IMR-90 (cell line): ENCODE measurements around the gene AGAP1. TPM values are rescaled to one million over a fixed set of nuclear protein-coding genes. Genes with fewer than 3 reads are reported as not detected.

Source experiments
- ATAC-seq: fragments of 200-7000 bp; cut with Tn5 transposase; 2 replicates; pipeline ENCODE4 v1.9.1; 2020; ENCODE audit warnings: low read depth, mild to moderate bottlenecking, moderate library complexity
- BruUV-seq: library from RNA; stranded (reverse); fragments of 400-500 nt; replicated peaks from 2 replicates; lab custom pipeline; 2021; lab: Mats Ljungman, UMichigan
- CTCF ChIA-PET: fragments of 300-600 bp; formaldehyde crosslinking; extraction: SDS; loops from one replicate; lab custom pipeline; 2021; ENCODE audit warnings: antibody characterized with exemption; lab: Yijun Ruan, JAX
- POLR2A ChIA-PET: fragments of 300-600 bp; sonication (Branson Sonifier 250); formaldehyde crosslinking; loops from one replicate; lab custom pipeline; 2022; ENCODE audit warnings: antibody characterized with exemption; ENCODE audit not compliant: unreplicated experiment; lab: Charles Lee
- DNase-seq: peaks from one replicate; pipeline ENCODE4 v3.0.0; 2013
- H2AFZ ChIP-seq: replicated peaks from 2 replicates; pipeline ENCODE3; 2013; ENCODE audit warnings: low read length, mild to moderate bottlenecking; ENCODE audit not compliant: poor library complexity
- H2AK5ac ChIP-seq: 2 replicates; pipeline ENCODE4 v1.6.1; 2013; ENCODE audit warnings: low read depth, low read length, inconsistent platforms
- H2AK9ac ChIP-seq: replicated peaks from 2 replicates; pipeline ENCODE3; 2013; ENCODE audit warnings: mild to moderate bottlenecking, low read depth, low read length, moderate library complexity; ENCODE audit not compliant: poor library complexity
- H2BK120ac ChIP-seq: 2 replicates; pipeline ENCODE4 v1.6.1; 2013; ENCODE audit warnings: low read depth, low read length, inconsistent platforms
- H2BK15ac ChIP-seq: 3 replicates; pipeline ENCODE4 v1.6.1; 2013; ENCODE audit warnings: low read depth, low read length, inconsistent platforms
- H2BK20ac ChIP-seq: 2 replicates; pipeline ENCODE4 v1.6.1; 2013; ENCODE audit warnings: low read depth, mild to moderate bottlenecking, inconsistent platforms, low read length, moderate library complexity
- H2BK5ac ChIP-seq: 2 replicates; pipeline ENCODE4 v1.6.1; 2013; ENCODE audit warnings: mild to moderate bottlenecking, low read depth, low read length, inconsistent platforms; ENCODE audit not compliant: poor library complexity, severe bottlenecking
- H3K14ac ChIP-seq: replicated peaks from 2 replicates; pipeline ENCODE4 v1.6.1; 2013; ENCODE audit warnings: low read depth, low read length, inconsistent platforms
- H3K18ac ChIP-seq: 2 replicates; pipeline ENCODE4 v1.6.1; 2013; ENCODE audit warnings: low read depth, low read length, control low read depth
- H3K23ac ChIP-seq: 2 replicates; pipeline ENCODE4 v1.6.1; 2013; ENCODE audit warnings: low read depth, low read length, inconsistent platforms
- H3K27ac ChIP-seq: 2 replicates; pipeline ENCODE4 v1.5.1; 2013; ENCODE audit warnings: mild to moderate bottlenecking, control low read depth, low read length; ENCODE audit not compliant: insufficient read depth
- H3K27me3 ChIP-seq: 2 replicates; pipeline ENCODE4 v1.6.1; 2013; ENCODE audit warnings: low read length; ENCODE audit not compliant: control insufficient read depth, insufficient read depth
- H3K36me3 ChIP-seq: 2 replicates; pipeline ENCODE4 v1.6.1; 2013; ENCODE audit warnings: low read length, mixed read lengths; ENCODE audit not compliant: control insufficient read depth, insufficient read depth
- H3K4ac ChIP-seq: 2 replicates; pipeline ENCODE4 v1.6.1; 2013; ENCODE audit warnings: low read depth, low read length, inconsistent platforms
- H3K4me1 ChIP-seq: 2 replicates; pipeline ENCODE4 v1.6.1; 2013; ENCODE audit warnings: low read length, mixed read lengths; ENCODE audit not compliant: control insufficient read depth, insufficient read depth
- H3K4me2 ChIP-seq: 2 replicates; pipeline ENCODE4 v1.6.1; 2013; ENCODE audit warnings: low read depth, mild to moderate bottlenecking, control low read depth, low read length, moderate library complexity
- H3K4me3 ChIP-seq: 2 replicates; pipeline ENCODE4 v1.5.1; 2013; ENCODE audit warnings: low read depth, mild to moderate bottlenecking, control low read depth, low read length, moderate library complexity; ENCODE audit not compliant: insufficient read depth
- H3K56ac ChIP-seq: 2 replicates; pipeline ENCODE4 v1.6.1; 2013; ENCODE audit warnings: low read length, inconsistent platforms; ENCODE audit not compliant: insufficient read depth; ENCODE audit errors: extremely low read depth
- H3K79me1 ChIP-seq, 2 experiments: 2 replicates each; pipeline ENCODE4 v1.6.1; 2013; ENCODE audit warnings: low read length in 2 of 2, inconsistent platforms in 1 of 2, low read depth in 1 of 2
- H3K9ac ChIP-seq: 2 replicates; pipeline ENCODE4 v1.6.1; 2013; ENCODE audit warnings: low read depth, low read length, control low read depth
- H3K9me1 ChIP-seq: 2 replicates; pipeline ENCODE4 v1.6.1; 2013; ENCODE audit warnings: low read length, inconsistent platforms; ENCODE audit not compliant: insufficient read depth
- H3K9me3 ChIP-seq: 2 replicates; pipeline ENCODE4 v1.6.1; 2013; ENCODE audit warnings: low read length; ENCODE audit not compliant: control insufficient read depth, insufficient read depth
- H4K20me1 ChIP-seq: 2 replicates; pipeline ENCODE4 v1.6.1; 2013; ENCODE audit warnings: low read length, inconsistent platforms; ENCODE audit not compliant: insufficient read depth
- H4K5ac ChIP-seq: 2 replicates; pipeline ENCODE4 v1.6.1; 2013; ENCODE audit warnings: mild to moderate bottlenecking, low read depth, low read length, control low read depth
- H4K8ac ChIP-seq, 2 experiments: 2 replicates each; pipeline ENCODE4 v1.6.1; 2013; ENCODE audit warnings: low read depth in 2 of 2, low read length in 2 of 2, control low read depth in 1 of 2, inconsistent platforms in 1 of 2
- H4K91ac ChIP-seq: 2 replicates; pipeline ENCODE4 v1.6.1; 2013; ENCODE audit warnings: low read depth, low read length, inconsistent platforms; ENCODE audit not compliant: insufficient read depth
- CEBPB ChIP-seq: IDR thresholded peaks from 2 replicates; pipeline ENCODE4 v1.6.1; 2012; ENCODE audit warnings: low read depth, low read length, improper control_type of control experiment
- CHD1 ChIP-seq: IDR thresholded peaks from 2 replicates; pipeline ENCODE4 v1.6.1; 2012; ENCODE audit warnings: low read depth, low read length, improper control_type of control experiment
- ELK1 ChIP-seq: fragments of 150-350 bp; IDR thresholded peaks from 2 replicates; pipeline ENCODE4 v1.6.1; 2016; ENCODE audit warnings: low read depth, mild to moderate bottlenecking, low read length, moderate library complexity, borderline replicate concordance
- FOS ChIP-seq: fragments of 150-350 bp; IDR thresholded peaks from 2 replicates; pipeline ENCODE4 v1.6.1; 2016; ENCODE audit warnings: low read depth, low read length
- MAFK ChIP-seq: IDR thresholded peaks from 2 replicates; pipeline ENCODE4 v1.6.1; 2012; ENCODE audit warnings: low read depth, low read length, improper control_type of control experiment
- MXI1 ChIP-seq: IDR thresholded peaks from 2 replicates; pipeline ENCODE4 v1.6.1; 2012; ENCODE audit warnings: low read depth, mild to moderate bottlenecking, low read length, moderate library complexity, borderline replicate concordance
- NFE2L2 ChIP-seq: fragments of 150-350 bp; IDR thresholded peaks from 2 replicates; pipeline ENCODE4 v1.6.1; 2016; ENCODE audit warnings: low read depth, mild to moderate bottlenecking, low read length
- RCOR1 ChIP-seq: IDR thresholded peaks from 2 replicates; pipeline ENCODE4 v1.6.1; 2012; ENCODE audit warnings: mild to moderate bottlenecking, low read length, improper control_type of control experiment; ENCODE audit not compliant: insufficient replicate concordance
- RFX5 ChIP-seq: IDR thresholded peaks from 2 replicates; pipeline ENCODE4 v1.8.0; 2012; ENCODE audit warnings: low read depth, mild to moderate bottlenecking, low read length, moderate library complexity
- SMC3 ChIP-seq: fragments of 150-350 bp; IDR thresholded peaks from 2 replicates; pipeline ENCODE4 v1.6.1; 2016; ENCODE audit warnings: low read depth, mild to moderate bottlenecking, antibody characterized with exemption, low read length, moderate library complexity
- USF2 ChIP-seq: fragments of 150-350 bp; IDR thresholded peaks from 2 replicates; pipeline ENCODE4 v1.6.1; 2017; ENCODE audit warnings: mild to moderate bottlenecking, antibody characterized with exemption, low read length, low read depth
- WGBS, 2 experiments: methylation state at CpG; one replicate each; pipeline versions ENCODE4 v1.1.5 to v1.1.7; 2013; ENCODE audit warnings: missing lambda C conversion rate in 2 of 2; ENCODE audit not compliant: insufficient read length in 1 of 2; ENCODE audit errors: extremely low coverage in 2 of 2; 5-methylcytosine and 5-hydroxymethylcytosine counted together
- dilution Hi-C: fragments of 300-500 bp; cut with HindIII; formaldehyde crosslinking; loops from one replicate; pipeline ENCODE4 v1.14.3; 2018; ENCODE audit warnings: low sequenced_read_pairs; ENCODE audit not compliant: unreplicated experiment
- in situ Hi-C: fragments of 300-500 bp; cut with MboI; formaldehyde crosslinking; loops from 3 replicates; pipeline ENCODE4 v1.14.3; 2019; ENCODE audit warnings: low sequenced_read_pairs, inconsistent platforms, mixed read lengths
- intact Hi-C: fragments of 100-400 bp; cut with micrococcal nuclease; formaldehyde crosslinking; loops from 2 replicates; pipeline ENCODE4 v1.10.0; 2022
- polyA plus RNA-seq, 3 experiments: library from polyadenylated mRNA; depleted of rRNA; stranded (reverse); fragments of >200 nt; gene quantifications; 2 replicates each; pipeline ENCODE4 v1.2.3, GENCODE V29; 2012; ENCODE audit warnings: low replicate concordance in 1 of 3
- total RNA-seq: library from RNA; depleted of rRNA; stranded (reverse); fragments of >200 nt; gene quantifications from 2 replicates; pipeline ENCODE4 v1.2.3, GENCODE V29; 2012

Gene AGAP1
- total and polyA plus RNA-seq, 2 of the 4 experiments (the other 2 are of a cell fraction): 15.1 to 16.4 TPM

GRCh38 chr2:235694721-235695601 lies 201.1 kb downstream of the AGAP1 start:
- Histone ChIP-seq H3K56ac (no peak overlapping the region), H3K18ac (no peak overlapping the region), H3K9ac (no peak overlapping the region), H3K23ac (no peak overlapping the region), H2BK120ac (no peak overlapping the region), H4K8ac (no peak overlapping the region), H3K14ac (no peak overlapping the region), H3K27me3 (no peaks in the 10 kb centered on the region), H3K4ac (no peak overlapping the region), H3K4me1 (peaks cover 6% of the 10 kb centered on the region; the same call in 1 of the 2 replicates), H3K36me3 (no peaks in the 10 kb centered on the region), H2AK5ac (no peak overlapping the region), H3K79me1 (peaks cover 17 to 60% of the 10 kb centered on the region in 2 experiments), H2BK5ac (no peak overlapping the region), H2AK9ac (no peak overlapping the region), H3K4me2 (no peak overlapping the region), H2AFZ (no peak overlapping the region), H4K91ac (no peak overlapping the region), H2BK15ac (no peak overlapping the region), H4K5ac (no peak overlapping the region), H3K9me3 (no peaks in the 10 kb centered on the region), H4K20me1 (peaks cover 75% of the 10 kb centered on the region), H3K4me3 (no peak overlapping the region), H3K9me1 (no peaks in the 10 kb centered on the region; the same call in 1 of the 2 replicates), H2BK20ac (no peak overlapping the region), H3K27ac (no peak overlapping the region)
- in situ Hi-C loops (no loop called here), intact Hi-C loops (no loop called here), dilution Hi-C loops (no loop called here)
- POLR2A ChIA-PET: no interaction called here
- no TSS peak for BruUV-seq
- ATAC-seq: peak; percentile 63
- CTCF ChIA-PET: interaction anchor here (1.0 kb wide), 1 partner anchor 9 kb away, joined by 3 read pairs; no protein-coding TSS in a partner anchor
- TF ChIP-seq RFX5 (no peak), SMC3 (no peak), CEBPB (no peak), MXI1 (no peak), ELK1 (no peak), RCOR1 (no peak), USF2 (no peak), CHD1 (no peak), MAFK (no peak), FOS (no peak), NFE2L2 (no peak)
- WGBS, 2 experiments: 50% methylated on average over 1 of the region's 17 CpGs; no CpG with 5 or more reads in 1 of the 2 experiments
- peak; percentile 39 for DNase-seq
